GM21423 (cell line): Measurements from ENCODE around the gene CDSN.

Experiments used
- ATAC-seq: cut with Tn5 transposase; IDR thresholded peaks from one replicate; pipeline ENCODE4 v1.9.1; 2021; ENCODE audit warnings: mild to moderate bottlenecking, moderate library complexity; ENCODE audit not compliant: unreplicated experiment

Gene CDSN

DNA sequence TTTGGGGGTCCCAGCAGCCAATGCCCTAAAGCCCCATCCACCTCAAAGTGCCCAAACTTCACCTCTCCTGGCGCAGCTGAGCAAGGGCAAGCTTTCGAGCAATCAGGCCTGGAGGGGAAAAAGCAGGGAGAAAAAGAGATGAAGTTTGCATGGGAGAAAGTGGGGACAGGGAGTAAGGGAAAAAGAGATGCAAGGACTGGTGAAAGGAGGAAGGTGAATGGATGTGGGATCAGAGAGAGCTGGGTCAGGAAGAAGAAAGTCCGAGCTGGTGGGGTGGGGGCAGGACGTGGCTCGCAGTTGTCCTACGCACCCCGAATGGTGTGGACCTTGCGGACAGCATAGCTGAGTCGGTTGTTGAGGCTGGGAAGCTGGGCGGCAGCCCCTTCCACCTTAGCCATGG, 25.1 kb upstream of the CDSN start:
- no peak for ATAC-seq

DNA sequence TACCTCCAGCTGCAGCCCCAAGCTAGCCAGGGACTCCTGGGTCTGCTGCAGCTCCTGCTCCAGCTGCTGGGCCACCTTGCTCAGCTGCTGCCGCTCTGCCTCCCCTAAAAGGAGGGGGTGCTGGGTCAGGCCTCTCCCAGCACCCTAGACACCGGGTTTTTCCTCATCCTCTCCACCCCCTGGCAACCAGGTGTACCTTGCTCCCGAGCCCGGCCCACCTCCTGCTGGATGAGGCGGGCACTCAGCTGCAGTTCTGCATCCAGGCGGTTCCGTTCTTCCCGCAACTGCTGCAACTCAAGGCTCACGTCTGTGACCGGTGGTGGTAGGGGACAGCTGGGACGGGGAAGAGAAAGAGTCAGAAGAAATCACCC, 24.7 kb upstream of the CDSN start:
- ATAC-seq = no peak

DNA sequence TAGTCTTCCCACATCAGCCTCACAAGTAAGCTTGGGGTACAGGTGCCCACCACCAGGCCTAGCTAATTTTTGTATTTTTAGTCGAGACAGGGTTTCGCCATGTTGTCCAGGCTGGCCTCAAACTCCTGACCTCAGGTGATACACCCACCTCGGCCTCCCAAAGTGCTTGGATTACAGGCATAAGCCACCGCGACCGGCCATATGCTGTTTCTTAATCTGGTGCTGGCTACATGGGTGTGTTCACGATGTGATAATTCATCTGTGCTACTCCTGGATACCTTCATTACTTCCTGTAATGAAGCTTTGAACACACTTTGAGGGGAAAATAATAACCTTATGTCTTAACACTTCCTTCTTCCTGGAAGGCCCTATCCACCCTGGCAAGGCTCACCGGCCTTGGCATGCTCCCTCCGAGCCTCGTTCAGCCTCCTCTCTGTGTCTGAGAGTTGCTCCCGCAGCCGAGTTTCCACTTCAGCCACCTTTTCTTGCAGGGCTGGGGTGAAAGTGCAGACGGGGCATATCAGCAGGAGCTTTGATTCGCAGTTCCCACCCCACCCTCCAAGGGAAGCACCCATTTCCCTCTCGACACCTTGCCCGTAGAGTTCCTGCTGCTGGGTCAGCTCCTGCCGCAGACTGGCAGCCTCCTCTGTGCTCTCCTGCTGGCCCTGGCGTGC, 24.2 kb upstream of the CDSN start:
- ATAC-seq = no peak

DNA sequence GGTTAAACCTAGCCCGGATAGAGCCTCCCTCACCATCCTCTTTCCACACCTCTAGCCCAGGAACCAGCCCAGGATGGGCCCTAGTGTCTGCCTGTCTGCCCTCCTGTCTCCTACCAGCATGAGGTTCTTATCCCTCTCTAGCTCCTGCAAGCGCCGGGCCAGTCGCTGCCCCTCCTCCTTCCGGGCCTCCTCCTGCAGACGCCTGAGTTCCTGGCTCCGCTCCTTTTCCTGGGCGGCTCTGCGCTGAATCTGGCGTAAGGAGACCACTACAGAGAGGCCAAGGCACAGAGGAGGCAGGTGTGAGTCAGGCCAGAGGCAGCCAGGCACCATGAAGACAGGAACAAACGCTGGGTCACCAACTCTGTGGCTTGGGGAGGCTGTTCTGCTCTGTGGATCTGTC, 22.9 kb upstream of the CDSN start:
- no peak for ATAC-seq

DNA sequence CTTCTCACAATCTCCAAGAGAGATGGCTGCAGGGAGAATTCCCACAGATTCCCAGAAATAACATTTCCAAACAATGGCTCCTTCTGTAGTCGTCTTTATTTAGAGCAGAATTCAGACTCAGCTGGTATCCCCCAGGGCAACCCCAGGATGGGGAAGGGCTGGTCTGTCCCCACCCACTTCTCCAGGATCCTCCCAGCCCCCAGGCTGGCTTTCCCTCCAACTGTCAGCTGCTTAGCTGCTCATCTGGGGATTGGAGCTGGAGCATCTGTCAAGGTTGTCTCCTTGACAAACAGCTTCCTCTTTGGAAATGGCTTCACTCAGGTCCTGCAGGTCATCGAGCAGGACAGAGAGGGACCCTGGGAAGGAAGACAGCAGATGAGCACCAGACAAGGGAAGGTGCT, 22.1 kb upstream of the CDSN start:
- no peak for ATAC-seq

DNA sequence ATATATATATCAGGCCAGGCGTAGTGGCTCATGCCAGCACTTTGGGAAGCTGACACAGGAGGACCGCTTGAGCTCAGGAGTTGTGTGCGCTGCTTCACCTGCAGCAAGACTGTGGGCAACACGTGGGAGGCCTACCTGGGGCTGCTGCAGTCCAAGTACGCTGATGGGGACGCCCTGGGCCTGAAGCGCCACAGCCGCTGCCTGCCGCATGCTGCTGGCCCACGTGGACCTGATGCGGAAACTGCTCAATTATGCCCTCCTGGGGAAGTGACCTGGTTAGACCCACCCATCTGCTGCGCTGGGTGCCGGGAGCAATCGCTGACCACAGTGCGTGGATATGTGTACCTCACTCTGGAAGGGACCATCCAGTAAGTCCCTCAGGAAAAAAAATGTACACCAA, 20.4 kb upstream of the CDSN start:
- no peak for ATAC-seq

DNA sequence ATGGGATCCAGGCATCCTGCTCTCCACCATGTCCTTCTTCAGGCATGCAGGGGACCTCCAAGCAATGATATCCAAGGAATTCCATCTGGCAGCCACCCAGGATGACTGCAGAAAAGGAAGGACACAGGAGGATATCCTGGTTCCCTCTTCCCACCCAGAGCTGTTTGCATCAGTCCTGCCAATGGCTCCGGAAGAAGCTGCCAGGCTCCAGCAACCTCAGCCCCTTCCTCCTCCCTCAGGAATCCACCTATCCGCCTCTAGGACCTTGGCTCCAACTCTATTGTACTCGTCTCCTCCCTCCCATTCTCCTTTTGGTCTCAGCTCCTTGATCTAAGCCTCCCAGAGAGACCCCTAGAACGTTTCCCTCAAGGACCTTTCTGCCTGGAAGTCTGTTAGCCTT, 19.4 kb upstream of the CDSN start:
- ATAC-seq = no peak

DNA sequence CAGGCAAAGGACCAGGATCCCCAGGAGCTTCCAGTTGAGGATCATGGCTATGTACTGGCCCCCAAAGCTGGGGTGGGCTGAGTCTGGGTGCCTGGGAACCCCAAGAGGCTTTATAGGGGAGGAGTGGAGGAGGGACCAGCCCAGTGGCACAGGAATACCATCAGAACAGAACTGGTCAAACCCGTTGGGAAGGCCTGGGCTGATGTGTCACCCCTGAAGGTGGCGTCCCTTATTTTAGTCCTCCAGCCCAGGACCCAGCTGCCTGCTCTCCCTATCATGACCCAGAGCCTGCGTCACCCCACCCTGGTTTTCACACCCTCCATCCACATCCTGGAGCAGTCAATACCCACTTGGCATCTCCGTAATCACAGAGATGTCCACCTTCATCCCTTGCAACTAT, 18.7 kb upstream of the CDSN start, which contains the start of gene PSORS1C2:
TSS of gene PSORS1C2 (minus strand) at position 85 of the 400 bp plus-strand sequence. CDS start at position 45, 40 bp downstream.
- no peak for ATAC-seq

DNA sequence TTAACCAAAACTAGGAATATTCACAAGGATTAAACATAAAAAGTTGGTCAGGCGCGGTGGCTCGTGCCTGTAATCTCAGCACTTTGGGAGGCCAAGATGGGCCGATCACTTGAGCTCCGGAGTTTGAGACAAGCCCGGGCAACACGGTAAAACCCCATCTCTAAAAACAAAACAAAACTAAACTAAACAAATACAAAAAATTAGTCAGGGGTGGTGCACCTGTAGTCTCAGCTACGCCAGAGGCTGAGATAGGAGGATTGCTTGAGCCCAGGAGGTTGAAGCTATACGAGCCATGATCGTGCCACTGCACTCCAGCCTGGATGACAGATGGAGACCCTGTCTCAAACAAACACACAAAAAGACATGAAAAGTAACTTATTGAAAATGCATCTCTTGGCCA, 15.5 kb upstream of the CDSN start:
- no peak for ATAC-seq

DNA sequence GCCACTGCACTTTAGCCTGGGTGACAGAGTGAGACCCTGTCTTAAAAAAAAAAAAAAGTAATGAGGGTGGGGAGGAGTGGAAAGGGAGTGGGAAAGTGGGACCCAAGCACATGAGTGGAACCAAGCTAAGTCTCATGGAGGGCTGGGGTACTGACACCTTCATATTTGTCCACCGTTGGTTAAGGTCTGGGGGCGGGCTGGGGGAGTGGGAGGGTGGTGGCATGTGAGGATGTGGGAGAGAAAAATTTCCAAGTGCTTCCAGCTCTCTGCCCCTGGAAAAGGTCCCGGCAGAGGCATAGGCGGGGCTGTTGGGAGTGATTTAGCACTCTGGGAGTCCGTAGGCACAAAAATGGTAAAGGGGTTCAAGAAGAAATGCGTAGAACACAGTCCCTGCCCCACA, 12.6 kb upstream of the CDSN start:
- ATAC-seq = no peak

DNA sequence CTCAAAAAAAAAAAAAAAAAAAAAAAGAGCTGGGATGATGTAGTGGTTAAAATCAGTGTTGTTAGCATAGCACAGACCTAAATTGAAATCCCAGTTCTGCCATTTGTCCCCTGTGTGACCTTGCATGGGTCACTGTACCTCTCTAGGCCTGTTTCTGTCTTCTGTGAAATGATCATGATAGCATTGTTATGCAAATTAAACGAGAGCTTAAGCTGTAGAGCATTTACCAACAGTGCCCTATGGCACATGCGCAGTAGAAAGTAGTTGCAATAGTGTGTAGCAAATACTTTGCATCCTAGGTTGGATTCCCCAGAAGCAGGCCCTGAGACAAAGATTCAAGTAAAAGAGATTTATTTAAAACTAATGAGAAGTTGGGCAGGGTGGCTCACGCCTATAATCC, 11.3 kb upstream of the CDSN start:
- ATAC-seq = no peak

DNA sequence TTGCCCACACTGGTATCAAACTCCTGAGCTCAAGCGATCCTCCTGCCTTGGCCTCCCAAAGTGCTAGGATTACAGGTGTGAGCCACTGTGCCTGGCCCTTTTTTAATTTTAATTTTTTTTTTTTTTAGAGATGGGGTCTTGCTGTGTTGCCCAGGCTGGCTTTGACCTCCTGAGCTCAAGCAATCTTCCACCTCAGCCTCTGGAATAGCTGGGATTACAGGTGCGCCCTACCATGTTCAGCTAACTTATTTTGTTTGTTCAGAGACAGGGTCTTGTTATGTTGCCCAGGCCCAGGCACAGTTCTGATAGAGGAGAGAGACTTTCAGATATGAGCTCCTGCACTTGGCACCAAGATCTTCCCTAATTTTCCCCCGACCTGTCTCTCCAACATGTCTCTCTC, 10.5 kb upstream of the CDSN start:
- ATAC-seq = no peak

DNA sequence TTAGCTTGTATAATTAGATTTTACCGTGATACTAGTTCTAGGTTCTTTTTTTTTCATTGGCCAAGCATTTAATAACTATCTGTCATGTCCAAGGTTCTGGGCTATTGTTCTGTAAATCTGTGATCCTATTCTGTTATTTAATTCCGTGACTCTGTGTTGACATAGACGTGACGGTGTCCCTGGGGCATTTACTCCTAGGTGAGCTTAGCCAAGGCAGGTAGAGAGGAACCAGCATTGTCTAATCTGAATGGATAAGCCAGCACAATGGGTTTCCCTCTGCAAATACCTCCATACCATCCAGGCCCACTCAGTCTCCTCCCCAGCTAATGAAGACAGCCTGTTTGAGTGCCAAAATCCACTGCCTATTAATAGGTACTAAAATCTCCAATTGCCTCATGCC, 8.9 kb upstream of the CDSN start:
- no peak for ATAC-seq

DNA sequence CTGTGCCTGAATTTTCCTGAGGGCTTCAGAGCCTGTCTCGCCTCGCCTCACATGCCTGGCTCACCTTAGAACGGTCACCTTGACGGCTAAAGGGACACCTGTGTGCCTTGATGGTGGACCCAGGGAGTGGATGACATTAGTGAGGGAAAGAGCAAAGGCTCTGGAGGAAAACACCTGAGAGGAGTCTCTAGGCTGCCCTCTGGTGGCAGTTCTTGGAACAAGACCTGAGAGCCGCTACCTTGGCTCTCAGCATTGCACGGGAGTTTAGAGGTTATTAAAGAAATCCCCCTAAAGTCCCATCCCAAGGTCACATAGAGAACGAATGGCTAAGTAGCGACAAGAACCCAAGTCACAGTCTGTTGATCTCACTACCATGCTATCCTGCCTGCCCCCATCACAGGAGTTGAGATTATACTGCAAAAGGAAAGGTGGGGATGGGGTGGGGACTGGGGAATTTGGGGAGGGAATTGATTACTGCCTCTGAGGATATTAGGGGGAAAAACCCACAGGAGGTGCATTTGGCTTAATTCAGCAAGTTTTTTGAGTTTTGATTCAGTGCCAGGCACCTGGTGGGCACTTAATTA, 7.9 kb upstream of the CDSN start:
- no peak for ATAC-seq

DNA sequence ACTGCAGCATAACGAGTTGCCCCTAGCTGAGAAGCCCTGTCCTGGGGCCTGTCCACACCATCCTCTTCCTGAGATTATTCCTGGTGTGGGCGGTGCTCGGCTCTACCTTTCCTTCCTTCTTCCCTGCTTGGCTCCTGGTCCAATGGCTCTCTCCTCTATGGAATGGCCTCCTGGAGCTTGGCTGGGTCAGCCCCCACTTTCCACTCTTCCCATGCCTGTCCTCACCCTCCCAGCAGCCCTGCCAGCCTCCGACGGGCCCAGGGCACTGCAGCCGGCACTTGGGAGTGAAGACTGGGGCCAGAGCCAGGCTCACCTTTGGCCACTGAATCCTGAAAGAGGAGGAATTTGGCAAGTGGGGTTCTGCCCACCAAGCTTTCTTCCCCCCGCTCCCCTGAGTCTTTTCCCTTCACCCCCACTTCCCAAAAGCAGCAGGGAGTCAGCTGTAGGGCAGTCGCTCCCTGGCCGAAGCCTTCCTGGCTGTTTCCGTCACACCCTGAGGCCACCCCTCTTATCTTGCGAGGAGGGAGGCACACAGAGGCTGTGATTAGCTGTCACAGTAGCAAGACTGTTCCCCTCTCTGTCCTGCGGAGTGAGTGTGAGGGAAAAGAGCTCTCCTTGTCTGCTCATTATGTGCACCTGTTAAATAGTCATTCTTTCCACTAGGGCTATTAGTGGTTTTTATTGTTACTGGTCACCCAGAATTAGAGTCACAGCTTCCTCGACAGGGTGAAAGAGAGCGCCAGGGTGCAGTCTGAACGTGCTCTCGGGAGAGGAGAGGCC, 6.3 kb upstream of the CDSN start:
- ATAC-seq = no peak

DNA sequence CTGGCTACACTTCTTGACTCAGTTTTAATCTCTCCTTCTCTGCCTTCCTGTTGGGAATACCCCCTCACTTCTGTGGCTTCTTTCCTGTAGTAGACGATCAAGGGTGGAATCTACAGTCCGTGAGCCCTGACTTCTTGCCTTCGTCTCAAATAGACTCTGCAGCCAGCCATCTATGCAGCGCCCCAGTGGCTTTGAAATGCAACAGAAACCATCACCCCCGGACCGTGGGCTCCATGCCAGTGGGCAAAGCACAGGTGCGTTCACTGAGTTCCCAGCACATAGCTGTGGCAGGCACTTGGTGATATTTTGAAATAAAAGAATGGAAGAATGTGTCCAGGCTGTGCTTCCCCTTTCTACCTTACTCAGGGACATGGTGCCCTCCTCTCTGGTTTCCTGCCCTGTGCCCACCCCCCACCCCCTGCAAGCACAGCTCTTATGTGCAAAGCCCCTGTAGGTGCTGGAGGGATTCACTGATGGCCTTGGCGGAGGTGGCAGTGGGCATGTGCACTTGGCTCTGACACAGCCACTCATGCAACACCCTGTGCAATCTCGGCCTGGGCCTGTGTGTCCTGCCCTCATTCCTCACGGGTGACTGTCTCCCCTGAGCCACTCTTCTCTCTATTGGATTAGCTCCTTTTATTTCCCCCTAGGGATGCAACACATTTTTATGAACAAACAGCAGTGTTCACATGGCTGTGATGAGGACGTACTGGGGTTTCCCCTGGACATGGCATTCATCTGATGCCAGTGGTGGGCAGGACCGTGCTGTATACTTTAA, 5.5 kb upstream of the CDSN start:
- ATAC-seq = no peak

DNA sequence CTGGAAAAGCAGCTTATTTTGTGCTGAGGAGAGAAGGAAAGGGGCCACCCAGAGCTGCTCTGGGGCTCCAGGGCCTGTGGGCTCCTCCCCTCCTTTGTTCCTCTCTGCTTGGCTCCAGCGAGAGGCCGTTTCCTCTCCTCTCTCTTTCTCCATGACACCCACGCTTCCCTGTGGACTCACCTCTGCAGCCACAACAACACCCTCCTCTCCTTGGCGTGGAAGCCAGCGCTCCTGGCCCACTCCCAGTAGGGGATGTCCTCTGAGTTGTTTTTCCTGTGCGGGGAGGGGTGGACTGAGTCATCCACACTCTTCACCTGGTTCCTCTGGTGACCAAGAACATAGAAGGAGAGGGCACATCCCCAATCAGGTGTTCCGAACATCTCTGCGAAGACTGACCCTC, 4.9 kb upstream of the CDSN start:
- no peak for ATAC-seq

DNA sequence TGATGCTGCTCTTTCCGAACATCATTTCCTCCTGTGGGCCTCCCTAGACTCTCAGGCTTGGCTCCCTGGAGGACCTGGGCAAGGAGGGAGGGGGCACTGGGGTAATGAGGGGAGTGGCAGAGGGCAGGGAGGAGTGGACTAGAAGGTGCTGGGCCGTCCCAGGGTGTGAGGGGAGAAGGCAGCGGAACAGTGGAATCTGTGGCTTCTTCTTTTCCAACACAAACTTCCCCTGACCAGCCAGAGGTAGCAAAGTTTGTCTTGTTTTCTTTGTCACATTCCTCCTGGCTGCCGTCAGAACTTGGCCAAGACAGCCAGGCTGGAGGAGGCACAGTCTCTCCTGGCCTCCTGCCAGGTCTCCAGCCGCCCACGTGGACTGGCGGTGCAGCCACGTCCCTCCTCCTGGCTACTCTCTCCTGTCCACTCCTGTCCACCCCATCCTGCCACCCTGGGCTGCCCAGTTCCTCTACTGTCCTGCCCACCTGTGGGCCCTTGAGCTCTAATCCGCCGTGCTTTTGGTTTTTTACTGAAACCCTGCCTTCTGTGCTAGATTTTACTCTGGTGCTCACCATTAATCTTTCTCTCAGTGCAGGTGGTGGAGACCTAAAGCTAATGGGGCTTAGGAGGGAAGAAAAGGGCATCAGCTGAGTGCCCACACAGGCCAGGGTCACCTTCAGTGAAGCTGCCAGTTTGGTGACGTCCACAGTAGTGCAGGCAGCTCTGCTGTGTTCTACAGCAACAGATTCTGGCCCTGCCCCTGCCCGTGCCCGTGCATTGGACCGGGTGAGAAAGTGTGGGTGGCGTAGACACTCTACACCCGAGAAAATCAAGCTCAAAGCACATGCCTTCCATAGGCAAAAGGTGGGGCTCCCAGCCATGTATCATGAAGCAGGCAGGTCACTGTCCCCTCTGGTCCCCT, 2.8 kb upstream of the CDSN start:
- ATAC-seq = no peak

DNA sequence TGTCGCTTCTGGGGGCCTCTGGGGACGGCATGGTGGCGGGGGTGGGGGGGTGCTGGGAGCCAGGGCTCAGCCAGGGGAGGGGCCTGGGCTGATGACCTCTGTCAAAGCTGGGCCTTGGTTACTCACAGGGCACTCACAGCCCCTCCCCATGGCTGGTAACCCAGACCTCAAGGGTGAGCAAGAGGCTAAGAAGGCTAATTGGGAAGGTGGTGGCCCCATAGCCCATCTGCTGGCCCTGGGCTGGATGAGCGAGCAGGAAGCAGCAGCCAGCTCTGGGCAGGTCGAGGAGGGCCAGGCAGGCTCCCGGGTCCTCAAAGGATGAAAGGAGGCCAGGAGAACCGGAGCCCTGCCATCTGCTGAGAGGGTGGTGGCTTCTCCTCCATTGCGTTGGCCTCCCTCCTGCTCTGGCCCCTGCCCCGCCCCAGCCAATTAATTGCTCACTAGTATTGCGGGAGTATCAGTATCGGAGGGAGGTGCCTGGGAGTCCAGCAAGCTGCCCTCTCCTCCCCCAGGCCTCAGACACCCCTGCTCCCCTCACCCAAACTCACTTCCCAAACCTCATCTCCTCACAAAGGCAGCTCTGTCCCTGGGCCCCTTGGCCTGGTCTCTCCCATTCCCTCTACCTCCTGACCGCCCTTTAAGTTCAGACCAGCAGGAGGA, 1.0 kb upstream of the CDSN start:
- no peak for ATAC-seq

DNA sequence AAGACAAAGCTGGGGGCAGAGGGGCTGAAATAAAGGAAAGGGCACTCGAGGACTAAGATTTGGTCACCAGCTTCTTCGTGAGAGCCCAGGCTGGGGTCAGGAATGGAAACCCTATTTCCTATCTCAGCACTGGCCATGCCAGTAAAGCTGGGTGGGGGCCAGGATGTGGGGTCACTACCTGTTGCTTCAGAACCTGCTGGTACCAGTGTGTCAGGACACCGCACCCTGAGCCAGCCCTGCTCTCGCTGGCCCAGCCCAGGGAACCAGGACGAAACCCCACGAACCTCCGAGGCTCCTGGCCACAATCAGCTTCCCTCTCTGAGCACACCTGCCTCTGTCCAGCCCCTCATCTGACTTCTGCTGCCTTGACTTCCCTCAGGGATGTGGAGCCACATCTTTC, 2.1 kb downstream of the CDSN start:
- ATAC-seq = no peak
